HepG2 (cell line): ENCODE measurements around the gene MFSD11. TPM values are rescaled to one million over a fixed set of nuclear protein-coding genes. Genes with fewer than 3 reads are reported as not detected.

Experiments
- CHD2 ChIP-seq: IDR thresholded peaks from 2 replicates; pipeline ENCODE4 v1.6.1; 2011; ENCODE audit warnings: low read depth, low read length, improper control_type of control experiment
- EZH2 ChIP-seq: conservative IDR thresholded peaks from 2 replicates; pipeline ENCODE4 v1.6.1; 2012; ENCODE audit warnings: mild to moderate bottlenecking, low read depth, low read length, moderate library complexity
- FOXA1 ChIP-seq, 2 experiments: fragments of 450-650 bp in 1 of 2; sonication (generic) in 1 of 2; formaldehyde crosslinking in 1 of 2; IDR thresholded peaks; 2 replicates each; pipeline versions ENCODE4 v1.4.0 to v1.6.1; 2016 to 2020; ENCODE audit warnings: missing genetic modification reagents in 1 of 2
- GATAD2A ChIP-seq: IDR thresholded peaks from 2 replicates; pipeline ENCODE4 v1.6.1; 2016
- NFE2 ChIP-seq: sonication (generic); formaldehyde crosslinking; IDR thresholded peaks from 2 replicates; pipeline ENCODE4 v1.4.0; 2020; ENCODE audit warnings: missing genetic modification reagents
- RFX5 ChIP-seq: IDR thresholded peaks from 2 replicates; pipeline ENCODE4 v1.6.1; 2011; ENCODE audit warnings: low read depth, low read length, improper control_type of control experiment
- RNF2 ChIP-seq: fragments of 450-650 bp; conservative IDR thresholded peaks from 2 replicates; pipeline ENCODE4 v1.6.1; 2016; ENCODE audit warnings: low read depth
- SP1 ChIP-seq, 2 experiments: fragments of 450-650 bp in 1 of 2; sonication (generic) in 1 of 2; formaldehyde crosslinking in 1 of 2; IDR thresholded peaks; 2 replicates each; pipeline versions ENCODE4 v1.4.0 to v1.6.1; 2016 to 2020; ENCODE audit warnings: missing genetic modification reagents in 1 of 2
- SRF ChIP-seq: IDR thresholded peaks from 2 replicates; pipeline ENCODE4 v1.6.1; 2011; ENCODE audit warnings: mild to moderate bottlenecking, low read depth, low read length, moderate library complexity
- TP53 ChIP-seq: sonication (generic); formaldehyde crosslinking; conservative IDR thresholded peaks from 2 replicates; pipeline ENCODE4 v1.4.0; 2020; ENCODE audit warnings: missing genetic modification reagents
- ZNF253 ChIP-seq: sonication (generic); formaldehyde crosslinking; IDR thresholded peaks from 2 replicates; pipeline ENCODE4 v1.8.0; 2022; ENCODE audit warnings: mild to moderate bottlenecking, missing genetic modification reagents, borderline replicate concordance
- ZNF317 ChIP-seq: sonication (generic); formaldehyde crosslinking; IDR thresholded peaks from 2 replicates; pipeline ENCODE4 v1.5.0; 2020; ENCODE audit warnings: mild to moderate bottlenecking, missing genetic modification reagents
- ZNF335 ChIP-seq: sonication (generic); formaldehyde crosslinking; IDR thresholded peaks from 2 replicates; pipeline ENCODE4 v1.4.0; 2020; ENCODE audit warnings: missing genetic modification reagents
- ZNF382 ChIP-seq: sonication (generic); formaldehyde crosslinking; IDR thresholded peaks from 2 replicates; pipeline ENCODE4 v1.5.0; 2020; ENCODE audit warnings: missing genetic modification reagents, mild to moderate bottlenecking, borderline replicate concordance
- polyA plus RNA-seq, 8 experiments: library from polyadenylated mRNA; depleted of rRNA in 3 of 8; stranded (reverse) in 7 of 8; unstranded in 1 of 8; fragments of >200 nt; fragmentation: Illumina TruSeq in 4 of 8; extraction: Trizol in 4 of 8; gene quantifications; 2 replicates each; pipeline versions ENCODE4 v1.2.1 to v1.2.3, GENCODE V29; 2011 to 2016; ENCODE audit warnings: low read depth in 4 of 8, missing spikeins in 1 of 8, mixed read lengths in 1 of 8; ENCODE audit not compliant: insufficient read depth in 1 of 8
- total RNA-seq, 5 experiments: library from RNA; depleted of rRNA; stranded (reverse); fragments of >200 nt; fragmentation: Illumina TruSeq; extraction: Trizol; gene quantifications; 2 replicates each; pipeline ENCODE4 v1.2.3, GENCODE V29; 2016; ENCODE audit warnings: low read depth in 1 of 5
- TF ChIP-seq, protein P1 (sequence below): sonication (generic); formaldehyde crosslinking; IDR thresholded peaks from 2 replicates; pipeline ENCODE4 v1.5.0; 2020; ENCODE audit warnings: mild to moderate bottlenecking, missing genetic modification reagents
- TF ChIP-seq, protein P2 (sequence below): sonication (generic); formaldehyde crosslinking; IDR thresholded peaks from 2 replicates; pipeline ENCODE4 v1.5.1; 2020; ENCODE audit warnings: missing genetic modification reagents, mild to moderate bottlenecking, borderline replicate concordance
- TF ChIP-seq, protein P3 (sequence below): sonication (generic); formaldehyde crosslinking; IDR thresholded peaks from 2 replicates; pipeline ENCODE4 v1.4.0; 2020; ENCODE audit warnings: missing genetic modification reagents
- TF ChIP-seq, protein P4 (sequence below): sonication (generic); formaldehyde crosslinking; IDR thresholded peaks from 2 replicates; pipeline ENCODE4 v1.4.0; 2020; ENCODE audit warnings: missing genetic modification reagents
- TF ChIP-seq, protein P5 (sequence below): sonication (generic); formaldehyde crosslinking; IDR thresholded peaks from 2 replicates; pipeline ENCODE4 v1.4.0; 2020; ENCODE audit warnings: mild to moderate bottlenecking, missing genetic modification reagents

MFSD11 gene
- total and polyA plus RNA-seq, 2 of the 13 experiments (the other 11 are each of a cell fraction or from before 2014, with no cell fraction given): 26.1 to 36.3 TPM

DNA sequence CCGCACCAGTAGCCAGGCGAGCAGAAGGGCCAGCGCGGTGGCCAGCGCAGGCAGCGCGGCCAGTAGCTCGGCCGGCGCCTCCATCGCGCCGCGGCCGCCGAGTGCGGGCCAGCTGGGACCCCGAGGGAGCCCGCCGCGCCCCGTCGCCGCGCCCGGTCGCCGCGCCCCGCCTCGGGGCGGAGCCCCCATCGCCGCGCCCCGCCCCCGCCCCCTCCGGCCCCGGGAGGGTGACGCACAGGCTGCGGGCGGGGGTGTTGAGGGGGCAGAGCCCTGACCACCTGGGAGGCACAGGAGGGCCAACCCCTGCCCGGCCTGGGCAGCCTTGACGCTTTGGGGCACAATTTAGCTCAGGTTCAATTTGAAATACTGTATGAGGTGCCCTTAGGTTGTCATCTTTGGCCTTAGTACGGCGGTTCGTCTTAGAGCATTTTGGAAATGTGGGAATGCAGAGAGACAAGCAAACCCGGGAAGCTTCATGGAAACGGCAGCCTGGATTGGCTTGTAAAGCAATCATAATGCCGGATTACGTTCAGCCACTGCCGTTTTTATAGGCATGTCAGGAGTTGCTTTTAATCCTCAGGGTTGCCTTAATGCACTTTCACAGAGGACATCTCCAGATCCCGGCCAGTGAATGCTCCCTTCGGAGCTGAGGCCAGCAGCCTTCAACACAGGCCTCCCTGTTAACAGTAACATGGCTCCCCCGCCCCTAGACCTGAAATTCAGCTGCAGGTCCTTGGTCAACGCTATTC, 26.9 kb upstream of the MFSD11 start, which contains the start of gene MXRA7 (continued):
- TF ChIP-seq, protein P1, sequence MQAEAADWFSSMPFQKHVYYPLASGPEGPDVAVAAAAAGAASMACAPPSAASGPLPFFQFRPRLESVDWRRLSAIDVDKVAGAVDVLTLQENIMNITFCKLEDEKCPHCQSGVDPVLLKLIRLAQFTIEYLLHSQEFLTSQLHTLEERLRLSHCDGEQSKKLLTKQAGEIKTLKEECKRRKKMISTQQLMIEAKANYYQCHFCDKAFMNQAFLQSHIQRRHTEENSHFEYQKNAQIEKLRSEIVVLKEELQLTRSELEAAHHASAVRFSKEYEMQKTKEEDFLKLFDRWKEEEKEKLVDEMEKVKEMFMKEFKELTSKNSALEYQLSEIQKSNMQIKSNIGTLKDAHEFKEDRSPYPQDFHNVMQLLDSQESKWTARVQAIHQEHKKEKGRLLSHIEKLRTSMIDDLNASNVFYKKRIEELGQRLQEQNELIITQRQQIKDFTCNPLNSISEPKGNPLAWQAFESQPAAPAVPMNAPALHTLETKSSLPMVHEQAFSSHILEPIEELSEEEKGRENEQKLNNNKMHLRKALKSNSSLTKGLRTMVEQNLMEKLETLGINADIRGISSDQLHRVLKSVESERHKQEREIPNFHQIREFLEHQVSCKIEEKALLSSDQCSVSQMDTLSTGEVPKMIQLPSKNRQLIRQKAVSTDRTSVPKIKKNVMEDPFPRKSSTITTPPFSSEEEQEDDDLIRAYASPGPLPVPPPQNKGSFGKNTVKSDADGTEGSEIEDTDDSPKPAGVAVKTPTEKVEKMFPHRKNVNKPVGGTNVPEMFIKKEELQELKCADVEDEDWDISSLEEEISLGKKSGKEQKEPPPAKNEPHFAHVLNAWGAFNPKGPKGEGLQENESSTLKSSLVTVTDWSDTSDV (CRISPR knock-in tag): no peak
- TF ChIP-seq, protein P2, sequence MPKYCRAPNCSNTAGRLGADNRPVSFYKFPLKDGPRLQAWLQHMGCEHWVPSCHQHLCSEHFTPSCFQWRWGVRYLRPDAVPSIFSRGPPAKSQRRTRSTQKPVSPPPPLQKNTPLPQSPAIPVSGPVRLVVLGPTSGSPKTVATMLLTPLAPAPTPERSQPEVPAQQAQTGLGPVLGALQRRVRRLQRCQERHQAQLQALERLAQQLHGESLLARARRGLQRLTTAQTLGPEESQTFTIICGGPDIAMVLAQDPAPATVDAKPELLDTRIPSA (CRISPR knock-in tag): no peak
- TF ChIP-seq ZNF253 (CRISPR knock-in tag): no peak
- TF ChIP-seq FOXA1 (IDR thresholded peaks at IDR 0.05): no peak
- no peak for TF ChIP-seq FOXA1 (CRISPR knock-in tag; IDR thresholded peaks at IDR 0.05)
- no peak for TF ChIP-seq ZNF382 (CRISPR knock-in tag)
- TF ChIP-seq RFX5: no peak
- TF ChIP-seq, protein P3, sequence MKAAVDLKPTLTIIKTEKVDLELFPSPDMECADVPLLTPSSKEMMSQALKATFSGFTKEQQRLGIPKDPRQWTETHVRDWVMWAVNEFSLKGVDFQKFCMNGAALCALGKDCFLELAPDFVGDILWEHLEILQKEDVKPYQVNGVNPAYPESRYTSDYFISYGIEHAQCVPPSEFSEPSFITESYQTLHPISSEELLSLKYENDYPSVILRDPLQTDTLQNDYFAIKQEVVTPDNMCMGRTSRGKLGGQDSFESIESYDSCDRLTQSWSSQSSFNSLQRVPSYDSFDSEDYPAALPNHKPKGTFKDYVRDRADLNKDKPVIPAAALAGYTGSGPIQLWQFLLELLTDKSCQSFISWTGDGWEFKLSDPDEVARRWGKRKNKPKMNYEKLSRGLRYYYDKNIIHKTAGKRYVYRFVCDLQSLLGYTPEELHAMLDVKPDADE (CRISPR knock-in tag): no peak
- TF ChIP-seq, protein P4, sequence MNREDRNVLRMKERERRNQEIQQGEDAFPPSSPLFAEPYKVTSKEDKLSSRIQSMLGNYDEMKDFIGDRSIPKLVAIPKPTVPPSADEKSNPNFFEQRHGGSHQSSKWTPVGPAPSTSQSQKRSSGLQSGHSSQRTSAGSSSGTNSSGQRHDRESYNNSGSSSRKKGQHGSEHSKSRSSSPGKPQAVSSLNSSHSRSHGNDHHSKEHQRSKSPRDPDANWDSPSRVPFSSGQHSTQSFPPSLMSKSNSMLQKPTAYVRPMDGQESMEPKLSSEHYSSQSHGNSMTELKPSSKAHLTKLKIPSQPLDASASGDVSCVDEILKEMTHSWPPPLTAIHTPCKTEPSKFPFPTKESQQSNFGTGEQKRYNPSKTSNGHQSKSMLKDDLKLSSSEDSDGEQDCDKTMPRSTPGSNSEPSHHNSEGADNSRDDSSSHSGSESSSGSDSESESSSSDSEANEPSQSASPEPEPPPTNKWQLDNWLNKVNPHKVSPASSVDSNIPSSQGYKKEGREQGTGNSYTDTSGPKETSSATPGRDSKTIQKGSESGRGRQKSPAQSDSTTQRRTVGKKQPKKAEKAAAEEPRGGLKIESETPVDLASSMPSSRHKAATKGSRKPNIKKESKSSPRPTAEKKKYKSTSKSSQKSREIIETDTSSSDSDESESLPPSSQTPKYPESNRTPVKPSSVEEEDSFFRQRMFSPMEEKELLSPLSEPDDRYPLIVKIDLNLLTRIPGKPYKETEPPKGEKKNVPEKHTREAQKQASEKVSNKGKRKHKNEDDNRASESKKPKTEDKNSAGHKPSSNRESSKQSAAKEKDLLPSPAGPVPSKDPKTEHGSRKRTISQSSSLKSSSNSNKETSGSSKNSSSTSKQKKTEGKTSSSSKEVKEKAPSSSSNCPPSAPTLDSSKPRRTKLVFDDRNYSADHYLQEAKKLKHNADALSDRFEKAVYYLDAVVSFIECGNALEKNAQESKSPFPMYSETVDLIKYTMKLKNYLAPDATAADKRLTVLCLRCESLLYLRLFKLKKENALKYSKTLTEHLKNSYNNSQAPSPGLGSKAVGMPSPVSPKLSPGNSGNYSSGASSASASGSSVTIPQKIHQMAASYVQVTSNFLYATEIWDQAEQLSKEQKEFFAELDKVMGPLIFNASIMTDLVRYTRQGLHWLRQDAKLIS (CRISPR knock-in tag): no peak
- no peak for TF ChIP-seq NFE2 (CRISPR knock-in tag)
- no peak for TF ChIP-seq CHD2
- TF ChIP-seq ZNF317 (CRISPR knock-in tag): no peak
- TF ChIP-seq SRF: no peak
- no peak for TF ChIP-seq EZH2
- no peak for TF ChIP-seq SP1 (IDR thresholded peaks at IDR 0.05)
- TF ChIP-seq SP1 (CRISPR knock-in tag; IDR thresholded peaks at IDR 0.05): peak; percentile 59
- no peak for TF ChIP-seq RNF2
- no peak for TF ChIP-seq TP53 (CRISPR knock-in tag)
- TF ChIP-seq, protein P5, sequence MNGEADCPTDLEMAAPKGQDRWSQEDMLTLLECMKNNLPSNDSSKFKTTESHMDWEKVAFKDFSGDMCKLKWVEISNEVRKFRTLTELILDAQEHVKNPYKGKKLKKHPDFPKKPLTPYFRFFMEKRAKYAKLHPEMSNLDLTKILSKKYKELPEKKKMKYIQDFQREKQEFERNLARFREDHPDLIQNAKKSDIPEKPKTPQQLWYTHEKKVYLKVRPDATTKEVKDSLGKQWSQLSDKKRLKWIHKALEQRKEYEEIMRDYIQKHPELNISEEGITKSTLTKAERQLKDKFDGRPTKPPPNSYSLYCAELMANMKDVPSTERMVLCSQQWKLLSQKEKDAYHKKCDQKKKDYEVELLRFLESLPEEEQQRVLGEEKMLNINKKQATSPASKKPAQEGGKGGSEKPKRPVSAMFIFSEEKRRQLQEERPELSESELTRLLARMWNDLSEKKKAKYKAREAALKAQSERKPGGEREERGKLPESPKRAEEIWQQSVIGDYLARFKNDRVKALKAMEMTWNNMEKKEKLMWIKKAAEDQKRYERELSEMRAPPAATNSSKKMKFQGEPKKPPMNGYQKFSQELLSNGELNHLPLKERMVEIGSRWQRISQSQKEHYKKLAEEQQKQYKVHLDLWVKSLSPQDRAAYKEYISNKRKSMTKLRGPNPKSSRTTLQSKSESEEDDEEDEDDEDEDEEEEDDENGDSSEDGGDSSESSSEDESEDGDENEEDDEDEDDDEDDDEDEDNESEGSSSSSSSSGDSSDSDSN (CRISPR knock-in tag): no peak
- 0 out of 2 replicates have a peak, but pooled peaks have one; percentile 53 for TF ChIP-seq ZNF335 (CRISPR knock-in tag)
- no peak for TF ChIP-seq GATAD2A (CRISPR knock-in tag)
